HS-27A (cell line): ENCODE measurements around the gene CNIH1.
"Not testable (repeated sequence)": the region's sequence is repeated elsewhere in the genome, so short reads cannot be mapped to it uniquely, and the experiment has no call there.

Source experiments
- DNase-seq: peaks from one replicate; pipeline ENCODE4 v3.0.0-alpha.2; 2012; ENCODE audit warnings: low read depth, missing footprints

Gene CNIH1

GRCh38 chr14:54467280-54467679, 26.1 kb upstream of the CNIH1 start:
- no peak for DNase-seq

GRCh38 chr14:54465654-54466053, 24.5 kb upstream of the CNIH1 start:
- no peak for DNase-seq

GRCh38 chr14:54462048-54462447, 20.9 kb upstream of the CNIH1 start:
- no peak for DNase-seq

- no peak for DNase-seq
Measured at GRCh38 chr14:54459106-54459505, 17.9 kb upstream of the CNIH1 start.

GRCh38 chr14:54458536-54458935, 17.4 kb upstream of the CNIH1 start:
- DNase-seq = not testable (repeated sequence)

- no peak for DNase-seq
Measured at GRCh38 chr14:54457609-54457996, 16.4 kb upstream of the CNIH1 start.

- not testable (repeated sequence) for DNase-seq
Measured at GRCh38 chr14:54456820-54457608, 15.8 kb upstream of the CNIH1 start.

GRCh38 chr14:54455363-54455762, 14.2 kb upstream of the CNIH1 start:
- DNase-seq = no peak

GRCh38 chr14:54453990-54454389, 12.8 kb upstream of the CNIH1 start:
- DNase-seq = not testable (repeated sequence)

GRCh38 chr14:54453252-54453651, 12.1 kb upstream of the CNIH1 start:
- DNase-seq = no peak

GRCh38 chr14:54451961-54452360, 10.8 kb upstream of the CNIH1 start:
- no peak for DNase-seq

- DNase-seq = no peak
Measured at GRCh38 chr14:54451121-54451601, 10.0 kb upstream of the CNIH1 start.

GRCh38 chr14:54450535-54450934, 9.4 kb upstream of the CNIH1 start:
- no peak for DNase-seq

- DNase-seq = no peak
Measured at GRCh38 chr14:54447231-54447692, 6.1 kb upstream of the CNIH1 start.

- DNase-seq = no peak
Measured at GRCh38 chr14:54446161-54446693, 5.1 kb upstream of the CNIH1 start.

GRCh38 chr14:54444681-54445080, 3.5 kb upstream of the CNIH1 start:
- DNase-seq = no peak

- DNase-seq = no peak
Measured at GRCh38 chr14:54443981-54444380, 2.8 kb upstream of the CNIH1 start.

- not testable (repeated sequence) for DNase-seq
Measured at GRCh38 chr14:54442961-54443360, 1.8 kb upstream of the CNIH1 start.

GRCh38 chr14:54440476-54440872, 700 bp downstream of the CNIH1 start:
- DNase-seq = no peak

- DNase-seq = no peak
Measured at GRCh38 chr14:54440037-54440436, 1.1 kb downstream of the CNIH1 start.

- no peak for DNase-seq
Measured at GRCh38 chr14:54438703-54439102, 2.5 kb downstream of the CNIH1 start.

- DNase-seq = not testable (repeated sequence)
Measured at GRCh38 chr14:54437954-54438353, 3.2 kb downstream of the CNIH1 start.

- no peak for DNase-seq
Measured at GRCh38 chr14:54435500-54435981, 5.6 kb downstream of the CNIH1 start.
